Measurements from ENCODE around the gene PLA2G4E. TPM values are rescaled to one million over a fixed set of nuclear protein-coding genes. Genes with fewer than 3 reads are reported as not detected.
A peak's percentile ranks its signal among the peaks of the same experiment; 100 is the strongest.

Gene PLA2G4E
- total RNA-seq, 4 donors from 2014 or later = not detected

DNA sequence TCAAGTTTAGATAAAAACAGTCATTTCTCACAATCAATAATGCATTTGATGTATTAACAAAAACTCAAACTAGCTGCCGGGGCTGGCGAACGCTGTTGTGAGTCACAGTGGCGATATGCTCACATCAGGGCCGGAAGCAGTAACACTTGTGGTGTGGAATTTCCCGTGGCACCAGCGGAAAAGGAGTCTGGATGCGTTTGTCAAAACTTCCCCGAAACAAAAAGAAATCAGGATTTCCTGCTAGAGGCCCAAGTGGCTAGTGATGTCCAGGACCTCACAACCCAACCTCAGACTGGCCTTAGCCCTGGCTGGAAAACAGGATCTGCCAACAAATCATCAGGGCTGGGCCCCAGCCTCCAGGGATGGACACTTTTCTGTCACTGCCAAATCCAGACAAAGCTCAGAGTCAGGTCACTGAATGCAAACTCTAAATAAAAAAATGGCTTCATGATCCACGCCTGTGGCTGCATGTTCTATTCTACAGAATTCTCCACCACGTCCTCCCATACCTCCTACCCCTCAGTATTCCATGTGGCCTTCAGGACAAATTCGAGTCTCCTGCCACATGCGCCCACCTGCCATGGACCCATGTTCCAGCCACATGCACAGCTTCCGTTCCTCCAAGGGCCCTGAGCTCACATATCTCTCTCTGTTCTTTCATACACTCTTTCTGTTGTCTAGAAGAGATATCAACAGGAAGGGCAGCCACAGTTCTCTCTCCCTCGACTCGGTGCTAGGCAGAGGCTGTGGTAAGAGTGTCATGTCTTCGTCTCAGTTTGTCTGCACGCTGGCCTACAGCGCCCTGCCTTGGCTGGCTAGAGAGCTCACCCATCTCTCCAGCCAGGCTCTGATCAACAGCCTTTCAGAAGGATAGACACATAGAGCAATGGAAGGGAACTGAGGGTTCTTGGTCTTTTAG lies 83.9 kb downstream of the PLA2G4E start:
- Histone ChIP-seq H3K4me1 (peaks cover 0 to 24% of the 10 kb centered on the region in 2 donors), H3K9me3 (no peaks in the 10 kb centered on the region), H3K27me3 (no peaks in the 10 kb centered on the region), H3K36me3 (peaks cover 0 to 5% of the 10 kb centered on the region in 2 donors), H3K27ac (peak overlapping the region in 2 of 3 donors; percentile 15 to 37), H3K4me3 (replicated peaks in 1 of 3) (no peak overlapping the region)
- 70 to 75% methylated on average over 19 of the region's 19 CpGs for WGBS, 2 donors
- intact Hi-C loops (cut with DNase I) = no loop called here
- TF ChIP-seq POLR2A (IDR thresholded peaks at IDR 0.05) = no peak
- TF ChIP-seq, protein P1, sequence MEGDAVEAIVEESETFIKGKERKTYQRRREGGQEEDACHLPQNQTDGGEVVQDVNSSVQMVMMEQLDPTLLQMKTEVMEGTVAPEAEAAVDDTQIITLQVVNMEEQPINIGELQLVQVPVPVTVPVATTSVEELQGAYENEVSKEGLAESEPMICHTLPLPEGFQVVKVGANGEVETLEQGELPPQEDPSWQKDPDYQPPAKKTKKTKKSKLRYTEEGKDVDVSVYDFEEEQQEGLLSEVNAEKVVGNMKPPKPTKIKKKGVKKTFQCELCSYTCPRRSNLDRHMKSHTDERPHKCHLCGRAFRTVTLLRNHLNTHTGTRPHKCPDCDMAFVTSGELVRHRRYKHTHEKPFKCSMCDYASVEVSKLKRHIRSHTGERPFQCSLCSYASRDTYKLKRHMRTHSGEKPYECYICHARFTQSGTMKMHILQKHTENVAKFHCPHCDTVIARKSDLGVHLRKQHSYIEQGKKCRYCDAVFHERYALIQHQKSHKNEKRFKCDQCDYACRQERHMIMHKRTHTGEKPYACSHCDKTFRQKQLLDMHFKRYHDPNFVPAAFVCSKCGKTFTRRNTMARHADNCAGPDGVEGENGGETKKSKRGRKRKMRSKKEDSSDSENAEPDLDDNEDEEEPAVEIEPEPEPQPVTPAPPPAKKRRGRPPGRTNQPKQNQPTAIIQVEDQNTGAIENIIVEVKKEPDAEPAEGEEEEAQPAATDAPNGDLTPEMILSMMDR (IDR thresholded peaks at IDR 0.05) = no peak
- peak in 1 of 2 donors; percentile 31 for DNase-seq

DNA sequence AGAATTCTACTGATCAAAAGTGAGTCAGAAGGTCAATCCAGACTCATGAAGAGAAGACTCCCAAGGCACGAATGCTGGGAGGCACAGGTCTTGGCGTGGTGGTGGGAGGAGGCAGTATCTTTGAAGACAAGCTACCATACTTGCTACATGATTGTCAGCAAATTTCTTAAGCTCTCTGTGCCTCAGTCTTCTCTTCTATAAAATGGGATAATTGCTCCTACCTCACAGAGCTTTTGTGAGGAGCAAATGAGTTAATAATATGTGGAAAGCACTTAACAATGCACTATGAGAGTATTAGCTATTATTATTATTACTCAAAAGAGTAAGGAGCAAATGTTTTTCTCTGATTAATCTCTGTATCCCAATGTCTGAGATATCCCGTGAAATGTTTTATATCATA lies 84.7 kb downstream of the PLA2G4E start:
- no peak overlapping the region for H3K4me3 ChIP-seq (replicated peaks in 1 of 3)
- H3K9me3 ChIP-seq = no peaks in the 10 kb centered on the region
- no peaks in the 10 kb centered on the region for H3K27me3 ChIP-seq
- no peak for DNase-seq
- intact Hi-C loops (cut with DNase I) = no loop called here
- 93% methylated on average over 3 of the region's 3 CpGs for WGBS, 2 donors
- peaks cover 0 to 5% of the 10 kb centered on the region in 2 donors for H3K36me3 ChIP-seq
- TF ChIP-seq POLR2A (IDR thresholded peaks at IDR 0.05) = no peak
- TF ChIP-seq, protein P1 (IDR thresholded peaks at IDR 0.05) = no peak
- H3K27ac ChIP-seq = peak overlapping the region in 2 of 3 donors; percentile 15 to 37
- H3K4me1 ChIP-seq = peaks cover 0 to 25% of the 10 kb centered on the region in 2 donors

DNA sequence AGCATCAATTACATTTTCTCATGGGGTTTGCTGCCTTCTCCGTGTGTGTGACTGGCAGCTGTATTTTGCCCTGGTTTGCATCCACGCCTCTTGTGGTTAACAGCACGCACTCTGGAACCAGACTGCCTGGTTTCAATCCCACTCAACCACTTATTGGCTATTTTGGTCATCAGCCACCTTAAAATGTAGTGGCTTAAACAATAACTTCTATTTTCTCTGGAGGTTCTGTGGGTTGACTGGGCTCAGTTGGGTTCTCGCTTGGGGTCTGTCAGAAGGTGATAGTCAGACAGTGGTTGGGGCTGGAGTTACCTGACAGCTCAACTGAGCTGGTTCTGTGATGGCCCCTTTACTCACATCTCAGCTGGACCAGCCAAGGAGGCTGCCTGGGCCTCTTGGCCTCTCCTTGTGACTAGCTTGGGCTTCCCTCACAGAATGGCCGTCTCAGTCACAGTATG lies 85.2 kb downstream of the PLA2G4E start:
- 69 to 78% methylated on average over 5 of the region's 5 CpGs for WGBS, 2 donors
- Histone ChIP-seq H3K27ac (peak overlapping the region in 2 of 3 donors; percentile 5 to 18), H3K4me1 (peaks cover 0 to 30% of the 10 kb centered on the region in 2 donors), H3K36me3 (peaks cover 0 to 5% of the 10 kb centered on the region in 2 donors), H3K4me3 (replicated peaks in 1 of 3) (no peak overlapping the region), H3K9me3 (no peaks in the 10 kb centered on the region), H3K27me3 (no peaks in the 10 kb centered on the region)
- intact Hi-C loops (cut with DNase I) = no loop called here
- TF ChIP-seq POLR2A (IDR thresholded peaks at IDR 0.05) = no peak
- TF ChIP-seq, protein P1 (IDR thresholded peaks at IDR 0.05) = no peak
- DNase-seq = no peak

DNA sequence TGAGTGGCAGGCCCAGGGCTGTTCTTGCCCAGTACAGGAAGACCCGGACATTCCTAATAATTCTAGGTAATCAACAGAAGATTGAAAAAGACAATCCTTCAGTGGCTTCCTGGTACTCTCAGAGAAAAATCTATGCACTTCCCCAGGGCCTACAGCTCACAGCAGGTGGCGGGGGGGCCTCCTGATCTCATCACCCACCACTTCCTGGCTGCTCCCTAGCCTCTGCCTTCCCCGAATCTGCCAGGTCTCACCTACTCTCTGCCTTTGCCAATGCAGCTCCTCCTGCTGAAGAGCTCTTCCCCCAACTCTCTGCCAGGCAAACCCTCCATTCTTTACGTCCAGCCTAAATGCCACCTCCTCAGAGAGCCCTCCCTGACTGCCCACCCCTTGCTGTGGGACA lies 86.0 kb downstream of the PLA2G4E start:
- TF ChIP-seq, protein P1 (IDR thresholded peaks at IDR 0.05) = no peak
- no peaks in the 10 kb centered on the region for H3K9me3 ChIP-seq
- H3K27me3 ChIP-seq = no peaks in the 10 kb centered on the region
- peaks cover 0 to 38% of the 10 kb centered on the region in 2 donors for H3K4me1 ChIP-seq
- no peaks in the 10 kb centered on the region for H3K36me3 ChIP-seq
- DNase-seq = peak; percentile 22 to 28
- 80 to 83% methylated on average over 4 of the region's 4 CpGs for WGBS, 2 donors
- peak overlapping the region; percentile 5 to 55 (median 18) for H3K27ac ChIP-seq
- intact Hi-C loops (cut with DNase I) = no loop called here
- H3K4me3 ChIP-seq (replicated peaks in 1 of 3) = no peak overlapping the region

DNA sequence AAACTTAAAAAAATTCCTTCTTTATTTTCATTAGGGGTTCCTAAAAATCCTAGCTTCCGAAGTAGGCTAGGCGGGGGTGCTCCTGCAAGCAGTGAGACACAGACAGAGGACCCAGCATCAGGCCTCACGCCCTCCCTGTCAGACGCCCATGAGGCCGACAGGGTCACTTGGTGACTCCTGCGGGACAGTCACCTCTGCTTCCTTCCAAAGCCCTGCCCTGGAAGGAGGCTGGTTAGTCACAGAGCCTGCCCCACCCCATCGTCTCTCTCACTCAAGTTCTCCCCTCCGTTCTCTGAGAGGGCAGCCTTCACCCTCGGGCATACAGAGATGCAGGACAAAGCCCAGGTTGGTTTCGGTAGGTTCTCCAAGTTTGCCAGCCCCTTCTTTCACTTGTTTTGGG lies 87.1 kb downstream of the PLA2G4E start:
- Histone ChIP-seq H3K27me3 (no peaks in the 10 kb centered on the region), H3K27ac (peak overlapping the region; percentile 5 to 18 (median 18)), H3K4me1 (peaks cover 1 to 49% of the 10 kb centered on the region in 2 donors), H3K9me3 (no peaks in the 10 kb centered on the region), H3K36me3 (no peaks in the 10 kb centered on the region), H3K4me3 (replicated peaks in 1 of 3) (no peak overlapping the region)
- WGBS, 2 donors = 61 to 71% methylated on average over 10 of the region's 10 CpGs
- TF ChIP-seq, protein P1 (IDR thresholded peaks at IDR 0.05) = no peak
- TF ChIP-seq POLR2A (IDR thresholded peaks at IDR 0.05) = no peak
- DNase-seq = no peak
- intact Hi-C loops (cut with DNase I) = no loop called here
